ENCODE data around the gene SGK1.
A peak's percentile ranks its signal among the peaks of the same experiment; 100 is the strongest.

The SGK1 gene

GRCh38 chr6:134146268-134147033 lies 171.5 kb downstream of the SGK1 start:
- H3K27me3 ChIP-seq (replicated peaks; ENCODE audit: control insufficient read depth, insufficient read depth, low read length, poor library complexity, severe bottlenecking) = no peaks in the 10 kb centered on the region

DNA sequence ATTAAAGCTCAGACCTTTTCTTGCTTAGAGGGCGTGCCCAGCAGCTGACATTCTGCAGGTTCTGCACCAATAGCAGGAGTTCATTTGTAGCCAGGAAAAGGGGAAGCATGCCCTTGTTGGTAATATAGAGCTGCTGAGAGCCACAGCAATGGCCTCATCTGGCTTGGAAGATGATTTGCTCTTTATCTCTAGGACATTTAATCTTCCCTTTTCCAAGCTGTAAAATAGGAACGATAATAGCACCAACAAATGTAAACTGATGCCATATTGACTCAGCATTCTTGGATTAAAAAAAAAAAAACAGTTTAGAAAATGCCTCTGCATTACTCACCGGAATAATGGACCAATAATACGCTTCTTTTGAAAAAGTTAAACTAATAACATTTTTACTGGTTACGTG lies 172.1 kb downstream of the SGK1 start:
- Histone ChIP-seq H3K27me3 (replicated peaks; ENCODE audit: control insufficient read depth, insufficient read depth, low read length, poor library complexity, severe bottlenecking) (no peaks in the 10 kb centered on the region), H3K9me3 (ENCODE audit: control insufficient read depth, low read length) (no peaks in the 10 kb centered on the region), H3K4me1 (ENCODE audit: control insufficient read depth, insufficient read depth, low read length, poor library complexity, severe bottlenecking) (no peaks in the 10 kb centered on the region), H3K36me3 (ENCODE audit: control insufficient read depth, insufficient read depth, low read length) (no peaks in the 10 kb centered on the region), H3K4me3 (ENCODE audit: insufficient read depth, low read depth, low read length, poor library complexity, severe bottlenecking) (no peak overlapping the region), H3K27ac (ENCODE audit: insufficient read depth, low read length, poor library complexity, severe bottlenecking) (no peak overlapping the region)
- no peak for DNase-seq

More at GRCh38 chr6:134146268-134147033, 171.5 kb downstream of the SGK1 start:
- Histone ChIP-seq H3K27ac (ENCODE audit: insufficient read depth, low read length, poor library complexity, severe bottlenecking) (no peak overlapping the region), H3K4me1 (ENCODE audit: control insufficient read depth, insufficient read depth, low read length, poor library complexity, severe bottlenecking) (no peaks in the 10 kb centered on the region), H3K36me3 (ENCODE audit: control insufficient read depth, insufficient read depth, low read length) (no peaks in the 10 kb centered on the region), H3K9me3 (ENCODE audit: control insufficient read depth, low read length) (no peaks in the 10 kb centered on the region), H3K4me3 (ENCODE audit: insufficient read depth, low read depth, low read length, poor library complexity, severe bottlenecking) (no peak overlapping the region)
- no peak for DNase-seq

GRCh38 chr6:134138226-134138975 lies 179.5 kb downstream of the SGK1 start:
- no peak for DNase-seq
- Histone ChIP-seq H3K27ac (ENCODE audit: insufficient read depth, low read length, poor library complexity, severe bottlenecking) (no peak overlapping the region), H3K4me1 (ENCODE audit: control insufficient read depth, insufficient read depth, low read length, poor library complexity, severe bottlenecking) (no peaks in the 10 kb centered on the region), H3K9me3 (ENCODE audit: control insufficient read depth, low read length) (no peaks in the 10 kb centered on the region), H3K36me3 (ENCODE audit: control insufficient read depth, insufficient read depth, low read length) (no peaks in the 10 kb centered on the region), H3K27me3 (replicated peaks; ENCODE audit: control insufficient read depth, insufficient read depth, low read length, poor library complexity, severe bottlenecking) (no peaks in the 10 kb centered on the region), H3K4me3 (ENCODE audit: insufficient read depth, low read depth, low read length, poor library complexity, severe bottlenecking) (no peak overlapping the region)

- peaks cover 3% of the 10 kb centered on the region for H3K27me3 ChIP-seq (replicated peaks; ENCODE audit: control insufficient read depth, insufficient read depth, low read length, poor library complexity, severe bottlenecking)
- H3K4me1 ChIP-seq (ENCODE audit: control insufficient read depth, insufficient read depth, low read length, poor library complexity, severe bottlenecking) = no peaks in the 10 kb centered on the region
- no peak for DNase-seq
- H3K4me3 ChIP-seq (ENCODE audit: insufficient read depth, low read depth, low read length, poor library complexity, severe bottlenecking) = no peak overlapping the region
- no peak overlapping the region for H3K27ac ChIP-seq (ENCODE audit: insufficient read depth, low read length, poor library complexity, severe bottlenecking)
- H3K9me3 ChIP-seq (ENCODE audit: control insufficient read depth, low read length) = no peaks in the 10 kb centered on the region
- H3K36me3 ChIP-seq (ENCODE audit: control insufficient read depth, insufficient read depth, low read length) = no peaks in the 10 kb centered on the region
These were observed 183.3 kb downstream of the SGK1 start for GRCh38 chr6:134134654-134135053.

GRCh38 chr6:134132494-134133141 lies 185.3 kb downstream of the SGK1 start:
- no peak for DNase-seq
- Histone ChIP-seq H3K9me3 (ENCODE audit: control insufficient read depth, low read length) (no peaks in the 10 kb centered on the region), H3K27ac (ENCODE audit: insufficient read depth, low read length, poor library complexity, severe bottlenecking) (no peak overlapping the region), H3K36me3 (ENCODE audit: control insufficient read depth, insufficient read depth, low read length) (no peaks in the 10 kb centered on the region), H3K27me3 (replicated peaks; ENCODE audit: control insufficient read depth, insufficient read depth, low read length, poor library complexity, severe bottlenecking) (peaks cover 3% of the 10 kb centered on the region), H3K4me1 (ENCODE audit: control insufficient read depth, insufficient read depth, low read length, poor library complexity, severe bottlenecking) (no peaks in the 10 kb centered on the region), H3K4me3 (ENCODE audit: insufficient read depth, low read depth, low read length, poor library complexity, severe bottlenecking) (no peak overlapping the region)

GRCh38 chr6:134131530-134132139 lies 186.3 kb downstream of the SGK1 start:
- Histone ChIP-seq H3K9me3 (ENCODE audit: control insufficient read depth, low read length) (no peaks in the 10 kb centered on the region), H3K27me3 (replicated peaks; ENCODE audit: control insufficient read depth, insufficient read depth, low read length, poor library complexity, severe bottlenecking) (peaks cover 3% of the 10 kb centered on the region), H3K4me3 (ENCODE audit: insufficient read depth, low read depth, low read length, poor library complexity, severe bottlenecking) (no peak overlapping the region), H3K27ac (ENCODE audit: insufficient read depth, low read length, poor library complexity, severe bottlenecking) (no peak overlapping the region), H3K4me1 (ENCODE audit: control insufficient read depth, insufficient read depth, low read length, poor library complexity, severe bottlenecking) (no peaks in the 10 kb centered on the region), H3K36me3 (ENCODE audit: control insufficient read depth, insufficient read depth, low read length) (no peaks in the 10 kb centered on the region)
- DNase-seq = no peak

DNA sequence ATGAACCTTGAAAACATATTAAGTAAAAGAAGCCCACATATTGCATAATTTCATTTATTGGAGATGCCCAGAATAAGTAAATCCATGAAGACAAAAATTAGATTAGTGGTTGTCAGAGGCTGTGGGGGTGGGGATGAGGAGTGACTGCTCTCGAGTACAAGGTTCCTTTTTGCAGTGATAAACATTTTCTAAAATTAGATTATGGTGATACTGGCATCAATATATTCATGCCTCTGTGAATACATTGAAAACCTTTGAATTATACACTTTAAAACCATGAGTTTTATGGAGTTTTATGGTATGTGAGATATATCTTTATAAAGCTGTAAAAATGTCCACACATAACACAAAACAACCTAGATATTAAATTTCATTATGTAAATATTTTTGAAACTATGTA lies 189.8 kb downstream of the SGK1 start:
- H3K27me3 ChIP-seq (replicated peaks; ENCODE audit: control insufficient read depth, insufficient read depth, low read length, poor library complexity, severe bottlenecking) = peaks cover 3% of the 10 kb centered on the region
- H3K4me3 ChIP-seq (ENCODE audit: insufficient read depth, low read depth, low read length, poor library complexity, severe bottlenecking) = no peak overlapping the region
- no peaks in the 10 kb centered on the region for H3K9me3 ChIP-seq (ENCODE audit: control insufficient read depth, low read length)
- DNase-seq = no peak
- H3K4me1 ChIP-seq (ENCODE audit: control insufficient read depth, insufficient read depth, low read length, poor library complexity, severe bottlenecking) = no peaks in the 10 kb centered on the region
- H3K27ac ChIP-seq (ENCODE audit: insufficient read depth, low read length, poor library complexity, severe bottlenecking) = no peak overlapping the region
- H3K36me3 ChIP-seq (ENCODE audit: control insufficient read depth, insufficient read depth, low read length) = no peaks in the 10 kb centered on the region

- no peaks in the 10 kb centered on the region for H3K36me3 ChIP-seq (ENCODE audit: control insufficient read depth, insufficient read depth, low read length)
- DNase-seq = peak in 1 of 3 donors; percentile 17
These were observed 194.2 kb downstream of the SGK1 start for GRCh38 chr6:134123666-134124208.

GRCh38 chr6:134122775-134123174 lies 195.1 kb downstream of the SGK1 start:
- H3K36me3 ChIP-seq (ENCODE audit: control insufficient read depth, insufficient read depth, low read length) = no peaks in the 10 kb centered on the region
- no peaks in the 10 kb centered on the region for H3K27me3 ChIP-seq (replicated peaks; ENCODE audit: control insufficient read depth, insufficient read depth, low read length, poor library complexity, severe bottlenecking)
- H3K9me3 ChIP-seq (ENCODE audit: control insufficient read depth, low read length) = no peaks in the 10 kb centered on the region
- no peaks in the 10 kb centered on the region for H3K4me1 ChIP-seq (ENCODE audit: control insufficient read depth, insufficient read depth, low read length, poor library complexity, severe bottlenecking)
- no peak overlapping the region for H3K27ac ChIP-seq (ENCODE audit: insufficient read depth, low read length, poor library complexity, severe bottlenecking)
- H3K4me3 ChIP-seq (ENCODE audit: insufficient read depth, low read depth, low read length, poor library complexity, severe bottlenecking) = no peak overlapping the region
- no peak for DNase-seq

More at GRCh38 chr6:134123666-134124208, 194.2 kb downstream of the SGK1 start:
- Histone ChIP-seq H3K27me3 (replicated peaks; ENCODE audit: control insufficient read depth, insufficient read depth, low read length, poor library complexity, severe bottlenecking) (no peaks in the 10 kb centered on the region), H3K4me3 (ENCODE audit: insufficient read depth, low read depth, low read length, poor library complexity, severe bottlenecking) (no peak overlapping the region), H3K9me3 (ENCODE audit: control insufficient read depth, low read length) (no peaks in the 10 kb centered on the region), H3K4me1 (ENCODE audit: control insufficient read depth, insufficient read depth, low read length, poor library complexity, severe bottlenecking) (no peaks in the 10 kb centered on the region), H3K27ac (ENCODE audit: insufficient read depth, low read length, poor library complexity, severe bottlenecking) (no peak overlapping the region)

Data from effector memory CD4-positive, alpha-beta T cell (primary cell).